ENCODE measurements around the gene VWCE.
"Not testable (repeated sequence)": the region's sequence is repeated elsewhere in the genome, so short reads cannot be mapped to it uniquely, and the experiment has no call there.

- TF ChIP-seq EZH2phosphoT487 (IDR thresholded peaks at IDR 0.05; ENCODE audit: insufficient read depth, low read depth); EZH2 (IDR thresholded peaks at IDR 0.05; ENCODE audit: insufficient read depth, poor library complexity, severe bottlenecking): not testable (repeated sequence)
Observed at GRCh38 chr11:61250796-61251765, 44.0 kb downstream of the VWCE start.

Measured in GM23248 (cell line).